CD14-positive monocyte (primary cell): ENCODE results near the gene RAMACL. TPM values are rescaled to one million over a fixed set of nuclear protein-coding genes. Genes with fewer than 3 reads are reported as not detected.

ENCODE experiments used
- DNase-seq, 3 donors: peaks; one replicate each; pipeline ENCODE4 v3.0.0-alpha.2; 2011 to 2022
- H2AFZ ChIP-seq: 2 replicates; pipeline ENCODE4 v1.6.0; 2012; ENCODE audit warnings: mild to moderate bottlenecking, low read depth, low read length, inconsistent platforms; ENCODE audit not compliant: insufficient read depth, poor library complexity, severe bottlenecking
- H3K27ac ChIP-seq, 2 donors: 1 replicate in 1 of 2; 2 replicates in 1 of 2; pipeline ENCODE4 v1.5.1; 2012 to 2013; ENCODE audit warnings: low read length in 2 of 2, control low read depth in 1 of 2, inconsistent platforms in 1 of 2, low read depth in 1 of 2, mild to moderate bottlenecking in 1 of 2
- H3K27me3 ChIP-seq, 2 donors: one replicate each; pipeline versions ENCODE4 v1.6.0 to v1.6.1; 2011 to 2013; ENCODE audit warnings: low read length in 2 of 2; ENCODE audit not compliant: control insufficient read depth in 2 of 2, insufficient read depth in 2 of 2
- H3K36me3 ChIP-seq, 2 donors: replicated peaks in 1 of 2; 1 replicate in 1 of 2; 2 replicates in 1 of 2; pipeline versions ENCODE4 v1.5.1 to v1.6.1; 2012 to 2013; ENCODE audit warnings: low read length in 2 of 2, control low read depth in 1 of 2, inconsistent platforms in 1 of 2, mild to moderate bottlenecking in 1 of 2; ENCODE audit not compliant: insufficient read depth in 2 of 2, control insufficient read depth in 1 of 2
- H3K4me1 ChIP-seq, 2 donors: 1 replicate in 1 of 2; 2 replicates in 1 of 2; pipeline versions ENCODE4 v1.5.1 to v1.6.1; 2012 to 2013; ENCODE audit warnings: low read length in 2 of 2, control low read depth in 1 of 2, inconsistent platforms in 1 of 2, mild to moderate bottlenecking in 1 of 2, moderate library complexity in 1 of 2; ENCODE audit not compliant: insufficient read depth in 2 of 2, control insufficient read depth in 1 of 2
- H3K4me2 ChIP-seq: replicated peaks from 2 replicates; pipeline ENCODE3; 2012; ENCODE audit warnings: low read length, moderate library complexity, mild to moderate bottlenecking; ENCODE audit not compliant: poor library complexity, severe bottlenecking; ENCODE audit errors: extremely low read depth
- H3K4me3 ChIP-seq, 3 experiments: fragments of 200-600 bp in 1 of 3; sonication (generic) in 1 of 3; replicated peaks in 1 of 3; 1 replicate in 2 of 3; 2 replicates in 1 of 3; pipeline ENCODE4 v1.5.1; 2011 to 2013; ENCODE audit warnings: low read length in 3 of 3, mild to moderate bottlenecking in 3 of 3, control low read depth in 2 of 3, low read depth in 2 of 3, inconsistent platforms in 1 of 3, moderate library complexity in 1 of 3
- H3K79me2 ChIP-seq: 2 replicates; pipeline ENCODE4 v1.6.0; 2012; ENCODE audit warnings: mild to moderate bottlenecking, control low read depth, inconsistent platforms, low read length, moderate library complexity; ENCODE audit not compliant: insufficient read depth
- H3K9ac ChIP-seq: 2 replicates; pipeline ENCODE4 v1.6.0; 2017; ENCODE audit warnings: low read length, mild to moderate bottlenecking; ENCODE audit not compliant: insufficient read depth, poor library complexity, severe bottlenecking
- H3K9me3 ChIP-seq, 2 donors: replicated peaks in 1 of 2; 1 replicate in 1 of 2; 2 replicates in 1 of 2; pipeline versions ENCODE4 v1.5.1 to v1.6.1; 2012 to 2013; ENCODE audit warnings: low read length in 2 of 2, control low read depth in 1 of 2; ENCODE audit not compliant: control insufficient read depth in 1 of 2, insufficient read depth in 1 of 2
- H4K20me1 ChIP-seq: 2 replicates; pipeline ENCODE4 v1.6.0; 2012; ENCODE audit warnings: mild to moderate bottlenecking, low read length, control low read depth, moderate library complexity; ENCODE audit not compliant: insufficient read depth
- H3K27ac Mint-ChIP-seq, 7 donors: one replicate each; pipeline ENCODE4 v1.8.0; 2020; ENCODE audit warnings: mild to moderate bottlenecking in 7 of 7, mixed read lengths in 7 of 7, moderate library complexity in 6 of 7, inconsistent platforms in 2 of 7
- H3K27me3 Mint-ChIP-seq, 3 donors: one replicate each; pipeline ENCODE4 v1.8.0; 2021 to 2022; ENCODE audit warnings: low read depth in 3 of 3, mild to moderate bottlenecking in 3 of 3, mixed read lengths in 3 of 3, moderate library complexity in 3 of 3, inconsistent platforms in 1 of 3
- H3K36me3 Mint-ChIP-seq, 2 donors: one replicate each; pipeline ENCODE4 v1.8.0; 2020; ENCODE audit warnings: mixed read lengths in 2 of 2, inconsistent platforms in 1 of 2, mild to moderate bottlenecking in 1 of 2
- H3K4me1 Mint-ChIP-seq: one replicate; pipeline ENCODE4 v1.8.0; 2020; ENCODE audit warnings: mild to moderate bottlenecking, mixed read lengths
- H3K4me3 Mint-ChIP-seq, 2 donors: one replicate each; pipeline ENCODE4 v1.8.0; 2020; ENCODE audit warnings: mild to moderate bottlenecking in 2 of 2, mixed read lengths in 2 of 2, moderate library complexity in 1 of 2
- H3K9me3 Mint-ChIP-seq, 7 donors: one replicate each; pipeline ENCODE4 v1.8.0; 2020 to 2022; ENCODE audit warnings: mixed read lengths in 7 of 7, mild to moderate bottlenecking in 6 of 7, moderate library complexity in 6 of 7, inconsistent platforms in 2 of 7
- WGBS: methylation state at CpG from one replicate; pipeline ENCODE4 v1.1.5; 2013; ENCODE audit warnings: missing lambda C conversion rate; ENCODE audit not compliant: insufficient coverage; 5-methylcytosine and 5-hydroxymethylcytosine counted together
- intact Hi-C, 2 donors: fragments of 100-400 bp; cut with micrococcal nuclease; formaldehyde crosslinking; loops; one replicate each; pipeline versions ENCODE4 v1.15.0 to v1.15.1; 2023
- polyA plus RNA-seq, 3 donors: library from polyadenylated mRNA; depleted of rRNA in 1 of 3; unstranded in 2 of 3; stranded (reverse) in 1 of 3; fragments of 300-500 nt in 2 of 3; fragments of >200 nt in 1 of 3; fragmentation: Illumina TruSeq in 2 of 3; gene quantifications; 1 replicate in 2 of 3; 2 replicates in 1 of 3; pipeline ENCODE4 v1.2.3, GENCODE V29; 2012 to 2021
- TF ChIP-seq, protein P1 (sequence below): fragments of 200-600 bp; IDR thresholded peaks from one replicate; pipeline ENCODE4 v1.8.0; 2022; ENCODE audit warnings: antibody characterized with exemption, mild to moderate bottlenecking

The RAMACL gene
- polyA plus RNA-seq, 3 donors, result 0.05 to 0.33 (median 0.11) TPM

DNA sequence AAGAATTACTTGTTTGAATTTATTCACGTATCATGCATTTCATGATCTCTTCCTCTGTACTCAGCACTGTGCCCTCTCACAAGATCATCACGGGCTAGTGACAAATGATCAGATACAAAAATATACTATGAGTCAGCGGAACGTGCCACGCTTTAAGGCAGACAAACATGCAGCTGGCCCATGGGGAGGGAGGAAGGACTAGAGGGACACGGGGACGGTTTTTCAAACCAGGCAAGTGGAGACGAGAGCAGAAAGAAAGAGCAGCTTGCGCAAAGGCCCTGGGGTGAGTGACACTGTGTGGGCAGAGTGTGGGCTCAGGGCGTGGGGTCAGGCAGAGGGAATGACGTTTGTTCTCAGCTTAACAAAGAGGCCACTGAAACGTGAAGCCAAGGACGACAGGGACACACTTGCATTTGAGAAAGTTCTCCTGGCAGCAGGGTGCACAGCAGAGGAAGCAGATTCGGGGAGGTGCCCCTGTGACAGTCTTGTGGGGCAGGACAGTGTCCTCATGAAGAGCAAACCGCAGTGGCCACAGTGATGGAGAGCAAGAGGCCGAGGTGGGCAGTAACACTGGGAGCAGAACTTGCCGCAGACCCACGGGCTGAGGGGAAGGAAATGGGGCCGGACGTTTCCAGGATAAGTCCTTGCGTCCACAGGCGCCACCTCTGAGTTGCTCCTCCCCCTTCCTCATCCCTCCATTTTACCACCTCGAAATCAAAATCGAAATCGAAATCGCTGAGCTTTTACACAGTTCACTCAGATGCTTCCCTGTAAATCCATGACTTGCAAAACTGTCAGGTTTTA is 47.5 kb upstream of the RAMACL start:
- Histone ChIP-seq H3K9me3 (no peaks in the 10 kb centered on the region), H2AFZ (no peak overlapping the region), H3K27me3 (peaks cover 12 to 17% of the 10 kb centered on the region in 2 donors), H3K4me3 (no peak overlapping the region), H4K20me1 (no peaks in the 10 kb centered on the region), H3K36me3 (no peaks in the 10 kb centered on the region), H3K79me2 (no peaks in the 10 kb centered on the region), H3K27ac (no peak overlapping the region), H3K4me2 (no peak overlapping the region), H3K9ac (no peak overlapping the region), H3K4me1 (peaks cover 2 to 3% of the 10 kb centered on the region in 2 donors)
- Mint-ChIP-seq H3K27me3 (peaks cover 29 to 31% (median 29%) of the 10 kb centered on the region in 3 donors), H3K27ac (peak overlapping the region in 4 of 7 donors; percentile 57 to 79 (median 70)), H3K36me3 (no peaks in the 10 kb centered on the region), H3K4me1 (peaks cover 8% of the 10 kb centered on the region), H3K4me3 (peak overlapping the region in 1 of 2 donors; percentile 39), H3K9me3 (peaks cover 0 to 4% (median 2%) of the 10 kb centered on the region in 7 donors)
- 62% methylated on average over 19 of the region's 26 CpGs for WGBS
- peak; percentile 44 to 74 (median 51) for DNase-seq
- TF ChIP-seq, protein P1, sequence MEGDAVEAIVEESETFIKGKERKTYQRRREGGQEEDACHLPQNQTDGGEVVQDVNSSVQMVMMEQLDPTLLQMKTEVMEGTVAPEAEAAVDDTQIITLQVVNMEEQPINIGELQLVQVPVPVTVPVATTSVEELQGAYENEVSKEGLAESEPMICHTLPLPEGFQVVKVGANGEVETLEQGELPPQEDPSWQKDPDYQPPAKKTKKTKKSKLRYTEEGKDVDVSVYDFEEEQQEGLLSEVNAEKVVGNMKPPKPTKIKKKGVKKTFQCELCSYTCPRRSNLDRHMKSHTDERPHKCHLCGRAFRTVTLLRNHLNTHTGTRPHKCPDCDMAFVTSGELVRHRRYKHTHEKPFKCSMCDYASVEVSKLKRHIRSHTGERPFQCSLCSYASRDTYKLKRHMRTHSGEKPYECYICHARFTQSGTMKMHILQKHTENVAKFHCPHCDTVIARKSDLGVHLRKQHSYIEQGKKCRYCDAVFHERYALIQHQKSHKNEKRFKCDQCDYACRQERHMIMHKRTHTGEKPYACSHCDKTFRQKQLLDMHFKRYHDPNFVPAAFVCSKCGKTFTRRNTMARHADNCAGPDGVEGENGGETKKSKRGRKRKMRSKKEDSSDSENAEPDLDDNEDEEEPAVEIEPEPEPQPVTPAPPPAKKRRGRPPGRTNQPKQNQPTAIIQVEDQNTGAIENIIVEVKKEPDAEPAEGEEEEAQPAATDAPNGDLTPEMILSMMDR, result no peak
- intact Hi-C loops, result no loop called here

DNA sequence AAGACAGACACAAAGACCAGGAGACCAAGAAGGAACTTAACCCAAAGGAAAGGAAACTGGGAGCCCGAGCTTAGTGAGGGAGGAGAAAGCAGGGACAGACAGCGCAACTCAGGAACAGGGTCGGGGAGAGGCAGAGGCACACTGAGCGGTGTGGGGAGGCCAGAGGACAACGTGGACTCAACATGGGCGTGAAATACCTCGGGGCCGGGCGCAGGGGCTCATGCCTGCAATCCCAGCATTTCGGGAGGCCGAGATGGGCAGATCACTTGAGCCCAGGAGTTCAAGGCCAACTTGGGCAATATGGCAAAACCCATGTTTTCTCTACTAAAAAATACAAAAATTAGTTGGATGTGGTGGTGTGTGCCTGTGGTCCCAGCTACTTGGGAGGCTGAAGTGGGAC is 46.3 kb upstream of the RAMACL start:
- Histone ChIP-seq H3K4me2 (no peak overlapping the region), H3K79me2 (no peaks in the 10 kb centered on the region), H3K36me3 (no peaks in the 10 kb centered on the region), H3K27me3 (peaks cover 14 to 23% of the 10 kb centered on the region in 2 donors), H3K27ac (no peak overlapping the region), H4K20me1 (no peaks in the 10 kb centered on the region), H3K9ac (no peak overlapping the region), H2AFZ (no peak overlapping the region), H3K4me3 (no peak overlapping the region), H3K4me1 (peaks cover 12 to 15% of the 10 kb centered on the region in 2 donors), H3K9me3 (no peaks in the 10 kb centered on the region)
- Mint-ChIP-seq H3K27me3 (peaks cover 35 to 37% (median 37%) of the 10 kb centered on the region in 3 donors), H3K36me3 (no peaks in the 10 kb centered on the region), H3K9me3 (peaks cover 0 to 4% (median 2%) of the 10 kb centered on the region in 7 donors), H3K27ac (peak overlapping the region in 2 of 7 donors; percentile 38 to 69), H3K4me3 (peak overlapping the region in 1 of 2 donors; percentile 3), H3K4me1 (peaks cover 19% of the 10 kb centered on the region)
- TF ChIP-seq, protein P1, result no peak
- no peak for DNase-seq
- WGBS, result 91% methylated on average over 9 of the region's 11 CpGs
- intact Hi-C loops, result no loop called here
